Adrenal gland (tissue), 12 donors: Measurements from ENCODE around the gene ZNF592. TPM values are rescaled to one million over a fixed set of nuclear protein-coding genes. Genes with fewer than 3 reads are reported as not detected.

ENCODE experiments used
- DNase-seq, 7 donors: peaks; one replicate each; pipeline ENCODE4 v3.0.0-alpha.2; 2019 to 2020
- H3K27ac ChIP-seq, 5 donors: fragments of 200-600 bp; sonication (generic) in 4 of 5; 1 replicate in 3 of 5; 2 replicates in 2 of 5; pipeline versions ENCODE4 v1.5.1 to v1.8.0; 2016 to 2020; ENCODE audit warnings: mild to moderate bottlenecking in 1 of 5
- H3K27me3 ChIP-seq: fragments of 200-600 bp; 2 replicates; pipeline ENCODE4 v1.8.0; 2021
- H3K36me3 ChIP-seq, 2 donors: fragments of 200-600 bp; replicated peaks in 1 of 2; 1 replicate in 1 of 2; 2 replicates in 1 of 2; pipeline versions ENCODE4 v1.5.1 to v1.8.0; 2018 to 2022
- H3K4me1 ChIP-seq, 2 donors: fragments of 200-600 bp; replicated peaks in 1 of 2; 1 replicate in 1 of 2; 2 replicates in 1 of 2; pipeline versions ENCODE4 v1.5.1 to v1.8.0; 2018 to 2021
- H3K4me3 ChIP-seq, 4 donors: fragments of 200-600 bp; sonication (generic) in 3 of 4; one replicate each; pipeline ENCODE4 v1.5.1; 2016 to 2018
- H3K9me3 ChIP-seq, 3 donors: fragments of 200-600 bp; sonication (generic) in 1 of 3; replicated peaks in 1 of 3; 1 replicate in 2 of 3; 2 replicates in 1 of 3; pipeline versions ENCODE4 v1.5.1 to v1.8.0; 2016 to 2021
- CTCF ChIP-seq, 6 experiments: fragments of 450-650 bp in 4 of 6; fragments of 200-600 bp in 2 of 6; sonication (generic) in 1 of 6; IDR thresholded peaks; 1 replicate in 5 of 6; 2 replicates in 1 of 6; pipeline versions ENCODE4 v1.5.1 to v1.8.0; 2016 to 2021; ENCODE audit warnings: antibody characterized with exemption in 6 of 6, mild to moderate bottlenecking in 2 of 6, moderate library complexity in 1 of 6
- POLR2A ChIP-seq, 2 donors: fragments of 450-650 bp; IDR thresholded peaks; one replicate each; pipeline ENCODE4 v1.6.1; 2017; ENCODE audit warnings: antibody characterized with exemption in 2 of 2, mild to moderate bottlenecking in 2 of 2, moderate library complexity in 1 of 2
- WGBS, 4 donors: extraction: QIAGEN DNeasy Blood & Tissue Kit in 2 of 4; methylation state at CpG; one replicate each; pipeline versions ENCODE4 v1.1.5 to v1.1.7; 2013 to 2017; 5-methylcytosine and 5-hydroxymethylcytosine counted together
- intact Hi-C, 2 donors: fragments of 100-400 bp; cut with DNase I; formaldehyde crosslinking; loops; one replicate each; pipeline versions ENCODE4 v1.14.1 to v1.15.0; 2022 to 2023
- polyA plus RNA-seq, 3 donors: library from polyadenylated mRNA; stranded (reverse); fragments of 200-250 nt in 2 of 3; fragments of 350-450 nt in 1 of 3; fragmentation: Illumina TruSeq in 1 of 3; extraction: RNeasy Lipid Tissue Mini Kit (QIAGEN cat#74804) in 1 of 3; gene quantifications; one replicate each; pipeline ENCODE4 v1.2.3, GENCODE V29; 2013 to 2014
- total RNA-seq, 9 donors: library from RNA; depleted of rRNA in 4 of 9; stranded (reverse); fragments of >200 nt in 4 of 9; fragments of 120-200 nt in 1 of 9; fragmentation: NEBNext Ultra II Directional in 1 of 9; extraction: Animal tissue kit (Norgen Biotek cat#: 25700) in 1 of 9; gene quantifications; one replicate each; pipeline versions ENCODE4 v1.1.0 to v1.2.4, GENCODE V29; 2013 to 2023
- donor health status: healthy with polysubstance abuse.
- donor health status: Bipolar disorder and iron deficiency.
- donor health status: DM: yes; HTN: yes; CAD: no.
- donor health status: DM: no; HTN: no; CAD: no.
- donor health status: DM: no; HTN: no; CAD: no.
- donor health status: DM: yes; HTN: yes; CAD: no.

ZNF592 gene
- total and polyA plus RNA-seq, 12 donors, result 8.1 to 30.3 (median 24.2) TPM

- Histone ChIP-seq H3K27ac (no peak overlapping the region), H3K4me1 (peaks cover 0 to 8% of the 10 kb centered on the region in 2 donors), H3K36me3 (peaks cover 0 to 47% of the 10 kb centered on the region in 2 donors), H3K4me3 (no peak overlapping the region), H3K9me3 (no peaks in the 10 kb centered on the region), H3K27me3 (no peaks in the 10 kb centered on the region)
- no peak for DNase-seq
- intact Hi-C loops, result no loop called here
- TF ChIP-seq POLR2A (IDR thresholded peaks at IDR 0.05), result no peak
- no peak for TF ChIP-seq CTCF (IDR thresholded peaks at IDR 0.05)
- WGBS, 4 donors, result 95 to 98% (median 96%) methylated on average over 7 of the region's 7 CpGs
Measured at GRCh38 chr15:84793431-84794161, 45.2 kb downstream of the ZNF592 start.

- Histone ChIP-seq H3K4me3 (no peak overlapping the region), H3K27me3 (no peaks in the 10 kb centered on the region), H3K9me3 (no peaks in the 10 kb centered on the region), H3K27ac (no peak overlapping the region), H3K36me3 (peaks cover 0 to 53% of the 10 kb centered on the region in 2 donors), H3K4me1 (peaks cover 0 to 8% of the 10 kb centered on the region in 2 donors)
- intact Hi-C loops, result no loop called here
- no peak for DNase-seq
- no peak for TF ChIP-seq CTCF (IDR thresholded peaks at IDR 0.05)
- no peak for TF ChIP-seq POLR2A (IDR thresholded peaks at IDR 0.05)
- 94 to 99% (median 96%) methylated on average over 4 of the region's 4 CpGs for WGBS, 4 donors
Measured at GRCh38 chr15:84794162-84794547, 45.8 kb downstream of the ZNF592 start.

- peaks cover 0 to 63% of the 10 kb centered on the region in 2 donors for H3K36me3 ChIP-seq
- no peak overlapping the region for H3K4me3 ChIP-seq
- H3K9me3 ChIP-seq, result no peaks in the 10 kb centered on the region
- H3K27me3 ChIP-seq, result no peaks in the 10 kb centered on the region
- 89 to 95% (median 93%) methylated on average over 3 of the region's 3 CpGs for WGBS, 4 donors
- peaks cover 0 to 8% of the 10 kb centered on the region in 2 donors for H3K4me1 ChIP-seq
- no peak for TF ChIP-seq POLR2A (IDR thresholded peaks at IDR 0.05)
- no peak for TF ChIP-seq CTCF (IDR thresholded peaks at IDR 0.05)
- DNase-seq, result no peak
- no peak overlapping the region for H3K27ac ChIP-seq
- intact Hi-C loops, result no loop called here
Measured at GRCh38 chr15:84795186-84795585, 46.8 kb downstream of the ZNF592 start.

GRCh38 chr15:84797212-84797611 is 48.8 kb downstream of the ZNF592 start:
- TF ChIP-seq POLR2A (IDR thresholded peaks at IDR 0.05), result no peak
- no peak for TF ChIP-seq CTCF (IDR thresholded peaks at IDR 0.05)
- peaks cover 0 to 1% of the 10 kb centered on the region in 2 donors for H3K4me1 ChIP-seq
- intact Hi-C loops, result no loop called here
- no peak for DNase-seq
- WGBS, 4 donors, result 93 to 99% (median 95%) methylated on average over 4 of the region's 4 CpGs
- no peaks in the 10 kb centered on the region for H3K9me3 ChIP-seq
- H3K27me3 ChIP-seq, result no peaks in the 10 kb centered on the region
- H3K27ac ChIP-seq, result no peak overlapping the region
- H3K4me3 ChIP-seq, result no peak overlapping the region
- peaks cover 0 to 69% of the 10 kb centered on the region in 2 donors for H3K36me3 ChIP-seq
